Ectodermal cell (in vitro differentiated cells): Measurements from ENCODE around the gene TMC3.

Experiments used
- H3K27ac ChIP-seq: 2 replicates; pipeline ENCODE4 v1.7.0; 2013; ENCODE audit warnings: mild to moderate bottlenecking, low read depth, low read length; ENCODE audit not compliant: insufficient read depth, poor library complexity, severe bottlenecking
- H3K27me3 ChIP-seq: 2 replicates; pipeline ENCODE4 v1.7.0; 2013; ENCODE audit warnings: mild to moderate bottlenecking, low read length; ENCODE audit not compliant: insufficient read depth, control insufficient read depth, poor library complexity, severe bottlenecking
- H3K36me3 ChIP-seq: one replicate; pipeline ENCODE4 v1.7.0; 2013; ENCODE audit warnings: low read length; ENCODE audit not compliant: control insufficient read depth, insufficient read depth
- H3K4me1 ChIP-seq: one replicate; pipeline ENCODE4 v1.7.0; 2013; ENCODE audit warnings: low read length; ENCODE audit not compliant: control insufficient read depth, insufficient read depth
- H3K4me3 ChIP-seq: 2 replicates; pipeline ENCODE4 v1.7.0; 2013; ENCODE audit warnings: low read depth, low read length, control low read depth; ENCODE audit not compliant: insufficient read depth
- H3K9me3 ChIP-seq: 2 replicates; pipeline ENCODE4 v1.7.0; 2013; ENCODE audit warnings: mild to moderate bottlenecking, low read length, moderate library complexity; ENCODE audit not compliant: control insufficient read depth
- WGBS, 2 experiments: methylation state at CpG; one replicate each; pipeline ENCODE4 v1.1.7; 2013; ENCODE audit warnings: missing lambda C conversion rate in 2 of 2; 5-methylcytosine and 5-hydroxymethylcytosine counted together

Gene TMC3

GRCh38 chr15:81296673-81297072 is 77.3 kb downstream of the TMC3 start:
- Histone ChIP-seq H3K27me3 (no peaks in the 10 kb centered on the region), H3K9me3 (no peaks in the 10 kb centered on the region), H3K27ac (no peak overlapping the region), H3K4me1 (peaks cover 8% of the 10 kb centered on the region), H3K4me3 (no peak overlapping the region), H3K36me3 (no peaks in the 10 kb centered on the region)
- 80 to 81% methylated on average over 11 of the region's 11 CpGs for WGBS, 2 experiments

GRCh38 chr15:81296186-81296585 is 77.8 kb downstream of the TMC3 start:
- Histone ChIP-seq H3K4me1 (peaks cover 8% of the 10 kb centered on the region), H3K27ac (no peak overlapping the region), H3K27me3 (no peaks in the 10 kb centered on the region), H3K36me3 (no peaks in the 10 kb centered on the region), H3K9me3 (no peaks in the 10 kb centered on the region), H3K4me3 (no peak overlapping the region)
- 91 to 92% methylated on average over 2 of the region's 2 CpGs for WGBS, 2 experiments

- Histone ChIP-seq H3K4me3 (no peak overlapping the region), H3K36me3 (no peaks in the 10 kb centered on the region), H3K27me3 (no peaks in the 10 kb centered on the region), H3K4me1 (peaks cover 8% of the 10 kb centered on the region), H3K27ac (no peak overlapping the region), H3K9me3 (no peaks in the 10 kb centered on the region)
- WGBS, 2 experiments: 94 to 95% methylated on average over 5 of the region's 5 CpGs
Measured at GRCh38 chr15:81295486-81296121, 78.4 kb downstream of the TMC3 start.

- 70 to 74% methylated on average over 6 of the region's 6 CpGs for WGBS, 2 experiments
Measured at GRCh38 chr15:81294516-81294880, 79.5 kb downstream of the TMC3 start.

GRCh38 chr15:81293728-81294515 is 80.1 kb downstream of the TMC3 start:
- Histone ChIP-seq H3K4me1 (peaks cover 8% of the 10 kb centered on the region), H3K9me3 (no peaks in the 10 kb centered on the region), H3K27ac (no peak overlapping the region), H3K27me3 (no peaks in the 10 kb centered on the region), H3K36me3 (no peaks in the 10 kb centered on the region), H3K4me3 (no peak overlapping the region)
- 70 to 78% methylated on average over 9 of the region's 9 CpGs for WGBS, 2 experiments

More at GRCh38 chr15:81294516-81294880, 79.5 kb downstream of the TMC3 start:
- no peaks in the 10 kb centered on the region for H3K9me3 ChIP-seq
- peaks cover 8% of the 10 kb centered on the region for H3K4me1 ChIP-seq
- no peaks in the 10 kb centered on the region for H3K36me3 ChIP-seq
- no peak overlapping the region for H3K27ac ChIP-seq
- H3K27me3 ChIP-seq: no peaks in the 10 kb centered on the region
- no peak overlapping the region for H3K4me3 ChIP-seq

GRCh38 chr15:81292523-81293001 is 81.5 kb downstream of the TMC3 start:
- Histone ChIP-seq H3K4me3 (no peak overlapping the region), H3K27ac (no peak overlapping the region), H3K36me3 (no peaks in the 10 kb centered on the region), H3K27me3 (no peaks in the 10 kb centered on the region), H3K4me1 (peaks cover 8% of the 10 kb centered on the region), H3K9me3 (no peaks in the 10 kb centered on the region)
- 92 to 94% methylated on average over 12 of the region's 12 CpGs for WGBS, 2 experiments

- 92 to 96% methylated on average over 5 of the region's 5 CpGs for whole genome bisulfite sequencing, 2 experiments
- no peaks in the 10 kb centered on the region for H3K36me3 ChIP-seq
- H3K27me3 ChIP-seq: no peaks in the 10 kb centered on the region
- H3K9me3 ChIP-seq: no peaks in the 10 kb centered on the region
- no peak overlapping the region for H3K27ac ChIP-seq
- H3K4me1 ChIP-seq: peaks cover 8% of the 10 kb centered on the region
- H3K4me3 ChIP-seq: no peak overlapping the region
Measured at GRCh38 chr15:81291916-81292522, 82.0 kb downstream of the TMC3 start.

- H3K36me3 ChIP-seq: no peaks in the 10 kb centered on the region
- peaks cover 8% of the 10 kb centered on the region for H3K4me1 ChIP-seq
- H3K9me3 ChIP-seq: no peaks in the 10 kb centered on the region
- H3K27me3 ChIP-seq: no peaks in the 10 kb centered on the region
- WGBS, 2 experiments: 96 to 97% methylated on average over 3 to 4 of the region's 4 CpGs
- no peak overlapping the region for H3K4me3 ChIP-seq
- no peak overlapping the region for H3K27ac ChIP-seq
Measured at GRCh38 chr15:81289910-81290309, 84.1 kb downstream of the TMC3 start.

- WGBS, 2 experiments: 90 to 96% methylated on average over 8 of the region's 8 CpGs
- H3K27me3 ChIP-seq: no peaks in the 10 kb centered on the region
- H3K36me3 ChIP-seq: no peaks in the 10 kb centered on the region
- H3K4me3 ChIP-seq: no peak overlapping the region
- H3K9me3 ChIP-seq: no peaks in the 10 kb centered on the region
- H3K27ac ChIP-seq: no peak overlapping the region
- H3K4me1 ChIP-seq: no peaks in the 10 kb centered on the region
Measured at GRCh38 chr15:81288616-81289015, 85.4 kb downstream of the TMC3 start.

- H3K27ac ChIP-seq: no peak overlapping the region
- no peaks in the 10 kb centered on the region for H3K4me1 ChIP-seq
- 90 to 94% methylated on average over 2 of the region's 3 CpGs for WGBS, 2 experiments
- no peaks in the 10 kb centered on the region for H3K36me3 ChIP-seq
- H3K4me3 ChIP-seq: no peak overlapping the region
- no peaks in the 10 kb centered on the region for H3K9me3 ChIP-seq
- H3K27me3 ChIP-seq: no peaks in the 10 kb centered on the region
Measured at GRCh38 chr15:81288040-81288439, 86.0 kb downstream of the TMC3 start.
